ENCODE data around the gene SNAPC4. TPM values are rescaled to one million over a fixed set of nuclear protein-coding genes. Genes with fewer than 3 reads are reported as not detected.
A peak's percentile ranks its signal among the peaks of the same experiment; 100 is the strongest.

Gene SNAPC4
- total RNA-seq, 1 donor from 2014 or later = 15.7 TPM

- Mint-ChIP-seq H3K9me3 (no peaks in the 10 kb centered on the region), H3K4me3 (no peak overlapping the region), H3K27me3 (no peaks in the 10 kb centered on the region), H3K36me3 (no peaks in the 10 kb centered on the region), H3K27ac (no peak overlapping the region), H3K4me1 (ENCODE audit: unreplicated experiment) (peaks cover 4% of the 10 kb centered on the region)
- DNase-seq (ENCODE audit: extremely low spot score, unreplicated experiment) = no peak
- TF ChIP-seq CTCF (conservative IDR thresholded peaks at IDR 0.05) = no peak
Observed at GRCh38 chr9:136378170-136379002, 21.6 kb downstream of the SNAPC4 start.

- Mint-ChIP-seq H3K27me3 (no peaks in the 10 kb centered on the region), H3K27ac (no peak overlapping the region), H3K9me3 (no peaks in the 10 kb centered on the region), H3K4me3 (no peak overlapping the region), H3K4me1 (ENCODE audit: unreplicated experiment) (peaks cover 4% of the 10 kb centered on the region), H3K36me3 (no peaks in the 10 kb centered on the region)
- DNase-seq (ENCODE audit: extremely low spot score, unreplicated experiment) = no peak
- no peak for TF ChIP-seq CTCF (conservative IDR thresholded peaks at IDR 0.05)
Observed at GRCh38 chr9:136377341-136378169, 22.4 kb downstream of the SNAPC4 start.

- H3K4me3 Mint-ChIP-seq = no peak overlapping the region
- H3K4me1 Mint-ChIP-seq (ENCODE audit: unreplicated experiment) = peaks cover 4% of the 10 kb centered on the region
- no peak for TF ChIP-seq CTCF (conservative IDR thresholded peaks at IDR 0.05)
- DNase-seq (ENCODE audit: extremely low spot score, unreplicated experiment) = no peak
- no peaks in the 10 kb centered on the region for H3K27me3 Mint-ChIP-seq
- no peaks in the 10 kb centered on the region for H3K9me3 Mint-ChIP-seq
- no peak overlapping the region for H3K27ac Mint-ChIP-seq
- no peaks in the 10 kb centered on the region for H3K36me3 Mint-ChIP-seq
Observed at GRCh38 chr9:136376457-136376856, 23.5 kb downstream of the SNAPC4 start.

- Mint-ChIP-seq H3K27me3 (no peaks in the 10 kb centered on the region), H3K9me3 (no peaks in the 10 kb centered on the region), H3K4me1 (ENCODE audit: unreplicated experiment) (peaks cover 4% of the 10 kb centered on the region), H3K4me3 (no peak overlapping the region), H3K27ac (no peak overlapping the region), H3K36me3 (no peaks in the 10 kb centered on the region)
- no peak for DNase-seq (ENCODE audit: extremely low spot score, unreplicated experiment)
- TF ChIP-seq CTCF (conservative IDR thresholded peaks at IDR 0.05) = no peak
Observed at GRCh38 chr9:136375096-136375495, 24.9 kb downstream of the SNAPC4 start.

- H3K36me3 Mint-ChIP-seq = no peaks in the 10 kb centered on the region
- no peak for DNase-seq (ENCODE audit: extremely low spot score, unreplicated experiment)
- H3K27ac Mint-ChIP-seq = peak overlapping the region; percentile 51
- peaks cover 4% of the 10 kb centered on the region for H3K4me1 Mint-ChIP-seq (ENCODE audit: unreplicated experiment)
- H3K4me3 Mint-ChIP-seq = no peak overlapping the region
- TF ChIP-seq CTCF (conservative IDR thresholded peaks at IDR 0.05) = no peak
- no peaks in the 10 kb centered on the region for H3K9me3 Mint-ChIP-seq
- H3K27me3 Mint-ChIP-seq = no peaks in the 10 kb centered on the region
Observed at GRCh38 chr9:136374183-136374575, 25.8 kb downstream of the SNAPC4 start.
